Mononuclear cell (primary cell): Measurements from ENCODE around the gene TBL3. TPM values are rescaled to one million over a fixed set of nuclear protein-coding genes. Genes with fewer than 3 reads are reported as not detected.
"Not testable (repeated sequence)": the region's sequence is repeated elsewhere in the genome, so short reads cannot be mapped to it uniquely, and the experiment has no call there.

Experiments used
- H3K27me3 ChIP-seq: 2 replicates; pipeline ENCODE4 v1.6.0; 2011; ENCODE audit warnings: low read length, control low read depth; ENCODE audit not compliant: insufficient read depth
- H3K4me1 ChIP-seq: 2 replicates; pipeline ENCODE4 v1.5.1; 2011; ENCODE audit warnings: mild to moderate bottlenecking, low read length, control low read depth; ENCODE audit not compliant: insufficient read depth
- H3K4me3 ChIP-seq: 2 replicates; pipeline ENCODE4 v1.5.1; 2011; ENCODE audit warnings: mild to moderate bottlenecking, low read length, moderate library complexity
- H3K9me3 ChIP-seq: 2 replicates; pipeline ENCODE4 v1.5.1; 2011; ENCODE audit warnings: low read depth, mild to moderate bottlenecking, control low read depth, low read length
- total RNA-seq: library from RNA; depleted of rRNA; stranded (reverse); fragments of >200 nt; gene quantifications from one replicate; pipeline ENCODE4 v1.2.3, GENCODE V29; 2012

The TBL3 gene
- 6.4 TPM for total RNA-seq

GRCh38 chr16:1971796-1972489 lies at the start of gene TBL3:
TSS of gene TBL3 (plus strand) at chr16:1972053. CDS start at chr16:1972165, 112 bp downstream.
- H3K9me3 ChIP-seq: no peaks in the 10 kb centered on the region
- peak within 1 kb of the TSS; percentile 80 for H3K4me3 ChIP-seq
- peaks cover 19% of the 10 kb centered on the region for H3K4me1 ChIP-seq
- H3K27me3 ChIP-seq: no peaks in the 10 kb centered on the region

GRCh38 chr16:1922357-1922756 lies 49.5 kb upstream of the TBL3 start:
- Histone ChIP-seq H3K27me3 (peaks cover 53% of the 10 kb centered on the region), H3K4me3 (no peak overlapping the region), H3K4me1 (peaks cover 4% of the 10 kb centered on the region), H3K9me3 (no peaks in the 10 kb centered on the region)

- H3K27me3 ChIP-seq: peaks cover 50% of the 10 kb centered on the region
Measured at GRCh38 chr16:1923299-1924034, 48.4 kb upstream of the TBL3 start.

GRCh38 chr16:1924095-1924494 lies 47.8 kb upstream of the TBL3 start:
- peaks cover 5% of the 10 kb centered on the region for H3K4me1 ChIP-seq
- no peaks in the 10 kb centered on the region for H3K9me3 ChIP-seq
- peaks cover 45% of the 10 kb centered on the region for H3K27me3 ChIP-seq
- no peak overlapping the region for H3K4me3 ChIP-seq

More at GRCh38 chr16:1923299-1924034, 48.4 kb upstream of the TBL3 start:
- peaks cover 4% of the 10 kb centered on the region for H3K4me1 ChIP-seq
- no peak overlapping the region for H3K4me3 ChIP-seq
- H3K9me3 ChIP-seq: no peaks in the 10 kb centered on the region

- Histone ChIP-seq H3K27me3 (peaks cover 25% of the 10 kb centered on the region), H3K9me3 (no peaks in the 10 kb centered on the region), H3K4me3 (no peak overlapping the region), H3K4me1 (peaks cover 13% of the 10 kb centered on the region)
Measured at GRCh38 chr16:1926271-1926670, 45.6 kb upstream of the TBL3 start.

GRCh38 chr16:1929105-1929504 lies 42.7 kb upstream of the TBL3 start:
- H3K4me3 ChIP-seq: peak overlapping the region; percentile 29
- no peaks in the 10 kb centered on the region for H3K9me3 ChIP-seq
- peaks cover 9% of the 10 kb centered on the region for H3K4me1 ChIP-seq
- peaks cover 2% of the 10 kb centered on the region for H3K27me3 ChIP-seq

- Histone ChIP-seq H3K27me3 (no peaks in the 10 kb centered on the region), H3K4me3 (peak overlapping the region; percentile 29), H3K4me1 (peaks cover 9% of the 10 kb centered on the region), H3K9me3 (no peaks in the 10 kb centered on the region)
Measured at GRCh38 chr16:1929578-1930337, 42.1 kb upstream of the TBL3 start.

GRCh38 chr16:1930338-1930720 lies 41.5 kb upstream of the TBL3 start:
- H3K4me1 ChIP-seq: peaks cover 9% of the 10 kb centered on the region
- H3K27me3 ChIP-seq: no peaks in the 10 kb centered on the region
- H3K4me3 ChIP-seq: no peak overlapping the region
- no peaks in the 10 kb centered on the region for H3K9me3 ChIP-seq

GRCh38 chr16:1932050-1933028 lies 39.5 kb upstream of the TBL3 start:
- no peak overlapping the region for H3K4me3 ChIP-seq
- H3K4me1 ChIP-seq: peaks cover 22% of the 10 kb centered on the region
- no peaks in the 10 kb centered on the region for H3K27me3 ChIP-seq
- H3K9me3 ChIP-seq: no peaks in the 10 kb centered on the region

GRCh38 chr16:1933097-1933661 lies 38.7 kb upstream of the TBL3 start:
- Histone ChIP-seq H3K4me3 (no peak overlapping the region), H3K4me1 (peaks cover 30% of the 10 kb centered on the region), H3K9me3 (no peaks in the 10 kb centered on the region), H3K27me3 (no peaks in the 10 kb centered on the region)

GRCh38 chr16:1936945-1937479 lies 34.8 kb upstream of the TBL3 start:
- Histone ChIP-seq H3K4me1 (peaks cover 58% of the 10 kb centered on the region), H3K9me3 (no peaks in the 10 kb centered on the region), H3K27me3 (no peaks in the 10 kb centered on the region), H3K4me3 (no peak overlapping the region)

GRCh38 chr16:1938316-1938715 lies 33.5 kb upstream of the TBL3 start:
- no peak overlapping the region for H3K4me3 ChIP-seq
- H3K4me1 ChIP-seq: peaks cover 66% of the 10 kb centered on the region
- no peaks in the 10 kb centered on the region for H3K9me3 ChIP-seq

GRCh38 chr16:1938910-1939309 lies 32.9 kb upstream of the TBL3 start:
- Histone ChIP-seq H3K4me1 (peaks cover 72% of the 10 kb centered on the region), H3K4me3 (no peak overlapping the region), H3K9me3 (no peaks in the 10 kb centered on the region), H3K27me3 (no peaks in the 10 kb centered on the region)

More at GRCh38 chr16:1938316-1938715, 33.5 kb upstream of the TBL3 start:
- no peaks in the 10 kb centered on the region for H3K27me3 ChIP-seq

GRCh38 chr16:1939833-1940232 lies 32.0 kb upstream of the TBL3 start:
- H3K9me3 ChIP-seq, H3K27me3 ChIP-seq, H3K4me3 ChIP-seq: not testable (repeated sequence)
- H3K4me1 ChIP-seq: peaks cover 76% of the 10 kb centered on the region
